Astrocyte (in vitro differentiated cells and primary cell): ENCODE measurements around the gene CPAMD8. TPM values are rescaled to one million over a fixed set of nuclear protein-coding genes. Genes with fewer than 3 reads are reported as not detected.
"Not testable (repeated sequence)": the region's sequence is repeated elsewhere in the genome, so short reads cannot be mapped to it uniquely, and the experiment has no call there.

Experiments used
- DNase-seq: peaks from one replicate; pipeline ENCODE4 v3.0.0-alpha.2; 2010; ENCODE audit warnings: low read depth
- FAIRE-seq: peaks from 2 replicates; lab custom pipeline; 2011; peaks lifted over from hg19 to GRCh38; lab: Jason Lieb, UNC
- H2AFZ ChIP-seq: 2 replicates; pipeline ENCODE4 v1.6.0; 2012; ENCODE audit warnings: low read depth, low read length, inconsistent platforms
- H3K27ac ChIP-seq: 2 replicates; pipeline ENCODE4 v1.5.1; 2011; ENCODE audit warnings: low read depth, low read length, inconsistent platforms
- H3K27me3 ChIP-seq: 2 replicates; pipeline ENCODE4 v1.6.0; 2011; ENCODE audit warnings: low read length, inconsistent platforms; ENCODE audit not compliant: insufficient read depth
- H3K36me3 ChIP-seq: 2 replicates; pipeline ENCODE4 v1.5.1; 2011; ENCODE audit warnings: low read length, inconsistent platforms; ENCODE audit not compliant: insufficient read depth
- H3K4me1 ChIP-seq: 2 replicates; pipeline ENCODE4 v1.5.1; 2011; ENCODE audit warnings: low read length, inconsistent platforms; ENCODE audit not compliant: insufficient read depth
- H3K4me2 ChIP-seq: 2 replicates; pipeline ENCODE4 v1.6.0; 2012; ENCODE audit warnings: low read length, inconsistent platforms
- H3K4me3 ChIP-seq: 2 replicates; pipeline ENCODE4 v1.5.1; 2011; ENCODE audit warnings: low read depth, mild to moderate bottlenecking, low read length, inconsistent platforms; ENCODE audit not compliant: insufficient read depth
- H3K79me2 ChIP-seq: 2 replicates; pipeline ENCODE4 v1.6.0; 2012; ENCODE audit warnings: mild to moderate bottlenecking, low read length, inconsistent platforms; ENCODE audit not compliant: insufficient read depth
- H3K9ac ChIP-seq: 2 replicates; pipeline ENCODE4 v1.6.0; 2012; ENCODE audit warnings: mild to moderate bottlenecking, low read length, inconsistent platforms
- H3K9me3 ChIP-seq: 2 replicates; pipeline ENCODE4 v1.5.1; 2012; ENCODE audit warnings: low read depth, mild to moderate bottlenecking, low read length, inconsistent platforms; ENCODE audit not compliant: insufficient read depth
- H4K20me1 ChIP-seq: 2 replicates; pipeline ENCODE4 v1.6.0; 2012; ENCODE audit warnings: low read length, inconsistent platforms; ENCODE audit not compliant: insufficient read depth
- H3K27ac Mint-ChIP-seq: one replicate; pipeline ENCODE4 v1.8.0; 2021; ENCODE audit warnings: mild to moderate bottlenecking, mixed read lengths; ENCODE audit not compliant: unreplicated experiment
- H3K27me3 Mint-ChIP-seq: one replicate; pipeline ENCODE4 v1.8.0; 2021; ENCODE audit warnings: low read depth, mixed read lengths; ENCODE audit not compliant: unreplicated experiment
- H3K36me3 Mint-ChIP-seq: one replicate; pipeline ENCODE4 v1.8.0; 2021; ENCODE audit warnings: low read depth, mixed read lengths; ENCODE audit not compliant: unreplicated experiment
- H3K4me1 Mint-ChIP-seq: one replicate; pipeline ENCODE4 v1.8.0; 2021; ENCODE audit warnings: low read depth, mixed read lengths; ENCODE audit not compliant: unreplicated experiment
- H3K4me3 Mint-ChIP-seq: one replicate; pipeline ENCODE4 v1.8.0; 2021; ENCODE audit warnings: mild to moderate bottlenecking, moderate library complexity, mixed read lengths; ENCODE audit not compliant: unreplicated experiment
- H3K9me3 Mint-ChIP-seq: one replicate; pipeline ENCODE4 v1.8.0; 2021; ENCODE audit warnings: mild to moderate bottlenecking, mixed read lengths; ENCODE audit not compliant: unreplicated experiment
- CTCF ChIP-seq: IDR thresholded peaks from 2 replicates; pipeline ENCODE4 v1.5.1; 2011; ENCODE audit warnings: low read depth, mild to moderate bottlenecking, inconsistent platforms, low read length, moderate library complexity; ENCODE audit not compliant: insufficient read depth
- EZH2 ChIP-seq: IDR thresholded peaks from 2 replicates; pipeline ENCODE4 v1.6.1; 2012; ENCODE audit warnings: mild to moderate bottlenecking, low read length, inconsistent platforms; ENCODE audit not compliant: insufficient read depth
- total RNA-seq: library from RNA; stranded (reverse); gene quantifications from 2 replicates; pipeline ENCODE4 v1.2.1, GENCODE V29; 2021

The CPAMD8 gene
- total RNA-seq, 1 donor from 2014 or later = 1.9 TPM

GRCh38 chr19:16945364-16945714 lies 81.3 kb downstream of the CPAMD8 start:
- Mint-ChIP-seq H3K4me1 (no peaks in the 10 kb centered on the region), H3K4me3 (no peak overlapping the region), H3K9me3 (peaks cover 13% of the 10 kb centered on the region), H3K36me3 (no peaks in the 10 kb centered on the region), H3K27me3 (peaks cover 35% of the 10 kb centered on the region), H3K27ac (no peak overlapping the region)
- FAIRE-seq (no peak), DNase-seq (no peak)
- Histone ChIP-seq H3K4me1 (no peaks in the 10 kb centered on the region), H3K9ac (no peak overlapping the region), H3K27me3 (peaks cover 2% of the 10 kb centered on the region), H3K9me3 (peaks cover 6% of the 10 kb centered on the region), H4K20me1 (no peaks in the 10 kb centered on the region), H3K4me3 (no peak overlapping the region), H3K36me3 (no peaks in the 10 kb centered on the region), H3K79me2 (no peaks in the 10 kb centered on the region), H3K27ac (no peak overlapping the region), H3K4me2 (no peak overlapping the region), H2AFZ (no peak overlapping the region)
- TF ChIP-seq EZH2 (no peak), CTCF (no peak)

- no peak for DNase-seq
- Histone ChIP-seq H3K9me3 (peaks cover 6% of the 10 kb centered on the region), H2AFZ (no peak overlapping the region), H3K36me3 (no peaks in the 10 kb centered on the region), H3K9ac (no peak overlapping the region), H4K20me1 (no peaks in the 10 kb centered on the region), H3K4me3 (no peak overlapping the region), H3K27me3 (peaks cover 2% of the 10 kb centered on the region), H3K27ac (no peak overlapping the region), H3K79me2 (no peaks in the 10 kb centered on the region), H3K4me2 (no peak overlapping the region), H3K4me1 (no peaks in the 10 kb centered on the region)
- Mint-ChIP-seq H3K27ac (no peak overlapping the region), H3K27me3 (peaks cover 33% of the 10 kb centered on the region), H3K9me3 (peaks cover 13% of the 10 kb centered on the region), H3K36me3 (no peaks in the 10 kb centered on the region), H3K4me1 (no peaks in the 10 kb centered on the region), H3K4me3 (no peak overlapping the region)
- FAIRE-seq = no peak
- TF ChIP-seq CTCF (no peak), EZH2 (no peak)
Measured at GRCh38 chr19:16944626-16945363, 81.8 kb downstream of the CPAMD8 start.

GRCh38 chr19:16943942-16944625 lies 82.5 kb downstream of the CPAMD8 start:
- H3K27me3 Mint-ChIP-seq = peaks cover 26% of the 10 kb centered on the region
- Histone ChIP-seq H3K4me2 (no peak overlapping the region), H3K9me3 (peaks cover 6% of the 10 kb centered on the region), H3K27me3 (no peaks in the 10 kb centered on the region), H3K4me3 (no peak overlapping the region), H3K36me3 (no peaks in the 10 kb centered on the region), H3K4me1 (no peaks in the 10 kb centered on the region), H3K9ac (no peak overlapping the region), H3K27ac (no peak overlapping the region), H2AFZ (no peak overlapping the region), H3K79me2 (no peaks in the 10 kb centered on the region), H4K20me1 (no peaks in the 10 kb centered on the region)
- no peak overlapping the region for H3K27ac Mint-ChIP-seq
- H3K36me3 Mint-ChIP-seq = no peaks in the 10 kb centered on the region
- no peak for TF ChIP-seq EZH2
- no peak for TF ChIP-seq CTCF
- H3K4me3 Mint-ChIP-seq = no peak overlapping the region
- no peak for DNase-seq
- FAIRE-seq = no peak
- H3K9me3 Mint-ChIP-seq = peaks cover 9% of the 10 kb centered on the region
- H3K4me1 Mint-ChIP-seq = no peaks in the 10 kb centered on the region

GRCh38 chr19:16943090-16943489 lies 83.5 kb downstream of the CPAMD8 start:
- not testable (repeated sequence) for H3K4me1 ChIP-seq, H3K9ac ChIP-seq, H3K36me3 ChIP-seq, DNase-seq, H3K4me3 Mint-ChIP-seq, H3K27ac ChIP-seq, H3K36me3 Mint-ChIP-seq, H3K4me3 ChIP-seq, H2AFZ ChIP-seq, FAIRE-seq, H3K4me1 Mint-ChIP-seq, H3K27me3 ChIP-seq, H3K9me3 ChIP-seq, H3K4me2 ChIP-seq, H3K27ac Mint-ChIP-seq, H3K79me2 ChIP-seq, H4K20me1 ChIP-seq, H3K9me3 Mint-ChIP-seq
- peaks cover 21% of the 10 kb centered on the region for H3K27me3 Mint-ChIP-seq
